Left lobe of liver (tissue), 2 donors: ENCODE measurements around the gene RHPN2. TPM values are rescaled to one million over a fixed set of nuclear protein-coding genes. Genes with fewer than 3 reads are reported as not detected.

Experiments used
- ATAC-seq: fragments of 200-7000 bp; cut with Tn5 transposase; one replicate; pipeline ENCODE4 v1.9.1; 2020; ENCODE audit warnings: mild to moderate bottlenecking, moderate library complexity
- DNase-seq: peaks from one replicate; pipeline ENCODE4 v3.0.0-alpha.2; 2020; ENCODE audit warnings: low spot score
- total RNA-seq: library from RNA; stranded (reverse); gene quantifications from one replicate; pipeline ENCODE4 v1.2.1, GENCODE V29; 2021
- donor health status: DM: no; HTN: no; CAD: no; lungs with moderate emphysema.
- donor health status: DM: no; HTN: yes; CAD: no.

The RHPN2 gene
- total RNA-seq, result 9.9 TPM

DNA sequence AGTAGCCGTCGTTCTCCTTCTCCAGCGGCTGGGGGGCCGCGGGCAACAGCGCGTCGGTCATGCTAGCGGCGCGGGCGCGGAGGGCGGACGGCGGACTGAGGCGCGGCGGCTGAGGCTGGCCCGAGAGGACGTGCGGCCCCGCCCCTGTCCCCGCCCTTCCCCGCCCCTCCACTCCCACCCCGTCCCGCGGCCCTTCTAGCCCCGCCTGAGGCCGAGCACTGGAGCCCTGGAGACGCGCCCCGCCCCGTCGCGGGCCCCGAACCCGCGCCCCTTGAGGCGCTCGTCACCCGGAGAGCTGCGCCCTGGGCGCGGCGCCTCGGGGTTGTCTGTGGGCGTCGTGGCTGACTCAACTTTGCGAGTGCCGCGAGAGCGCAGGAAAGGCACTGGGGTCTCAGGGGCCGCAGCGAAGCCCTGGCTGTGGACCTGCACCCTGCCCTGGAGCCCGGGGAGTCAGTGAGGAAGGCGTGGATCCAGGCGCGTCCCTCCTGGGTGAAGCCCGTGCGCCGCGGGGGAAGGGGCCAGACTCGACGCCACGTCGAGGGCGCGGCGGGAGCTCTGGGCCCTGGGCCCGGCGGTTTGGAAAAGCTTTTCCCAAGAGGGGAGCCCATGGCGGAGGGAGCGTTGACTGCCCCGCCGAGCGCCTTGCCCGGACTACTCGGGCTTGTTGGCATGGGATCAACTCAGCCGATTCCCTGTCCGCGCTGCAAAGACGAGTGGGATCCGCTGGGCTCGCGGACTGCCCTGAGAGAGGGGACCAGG lies at the start of gene RHPN2:
Gene RHPN2 (minus strand): TSS at position 97 of the 759 bp plus-strand sequence. CDS start 36 bp downstream, at position 61.
- ATAC-seq, result peak; percentile 92
- peak; percentile 81 for DNase-seq

DNA sequence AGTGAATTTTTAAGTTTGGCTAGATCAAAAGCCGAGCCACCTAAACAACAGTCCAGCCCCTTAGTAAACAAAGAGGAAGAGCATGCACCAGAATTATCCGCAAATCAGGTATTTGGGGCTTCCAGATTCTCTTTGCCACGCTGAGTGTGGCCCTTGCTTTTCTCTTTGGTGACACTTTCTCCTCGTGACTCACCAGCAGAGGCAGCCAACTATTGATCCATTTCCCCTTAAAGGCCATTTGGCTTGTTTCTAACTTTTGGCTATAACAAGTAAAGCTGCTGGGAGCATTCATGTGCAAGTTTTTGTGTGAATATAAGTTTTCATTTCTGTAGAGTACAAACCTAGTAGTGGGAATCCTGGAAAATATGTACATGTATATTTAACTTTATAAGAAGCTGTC lies 49.6 kb upstream of the RHPN2 start:
- DNase-seq, result peak; percentile 56

DNA sequence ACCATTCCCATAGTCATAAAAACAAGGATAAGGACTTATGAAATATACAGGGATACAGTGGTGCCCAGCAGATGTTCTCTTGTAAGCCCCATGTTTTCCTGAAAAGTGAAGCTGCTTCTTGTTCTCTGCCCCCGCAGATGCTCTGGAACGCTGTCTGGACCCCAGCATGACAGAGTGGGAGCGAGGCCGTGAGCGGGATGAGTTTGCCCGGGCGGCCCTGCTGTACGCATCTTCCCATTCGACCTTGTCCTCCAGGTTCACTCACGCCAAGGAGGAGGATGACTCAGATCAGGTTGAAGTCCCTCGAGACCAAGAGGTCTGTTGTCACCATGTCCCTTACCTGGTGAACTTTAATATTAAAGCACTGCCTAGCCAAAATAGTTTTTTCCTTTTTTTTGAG lies 46.9 kb upstream of the RHPN2 start:
- DNase-seq, result no peak
- no peak for ATAC-seq

More for the DNA sequence above, 49.6 kb upstream of the RHPN2 start:
- ATAC-seq, result peak; percentile 83

DNA sequence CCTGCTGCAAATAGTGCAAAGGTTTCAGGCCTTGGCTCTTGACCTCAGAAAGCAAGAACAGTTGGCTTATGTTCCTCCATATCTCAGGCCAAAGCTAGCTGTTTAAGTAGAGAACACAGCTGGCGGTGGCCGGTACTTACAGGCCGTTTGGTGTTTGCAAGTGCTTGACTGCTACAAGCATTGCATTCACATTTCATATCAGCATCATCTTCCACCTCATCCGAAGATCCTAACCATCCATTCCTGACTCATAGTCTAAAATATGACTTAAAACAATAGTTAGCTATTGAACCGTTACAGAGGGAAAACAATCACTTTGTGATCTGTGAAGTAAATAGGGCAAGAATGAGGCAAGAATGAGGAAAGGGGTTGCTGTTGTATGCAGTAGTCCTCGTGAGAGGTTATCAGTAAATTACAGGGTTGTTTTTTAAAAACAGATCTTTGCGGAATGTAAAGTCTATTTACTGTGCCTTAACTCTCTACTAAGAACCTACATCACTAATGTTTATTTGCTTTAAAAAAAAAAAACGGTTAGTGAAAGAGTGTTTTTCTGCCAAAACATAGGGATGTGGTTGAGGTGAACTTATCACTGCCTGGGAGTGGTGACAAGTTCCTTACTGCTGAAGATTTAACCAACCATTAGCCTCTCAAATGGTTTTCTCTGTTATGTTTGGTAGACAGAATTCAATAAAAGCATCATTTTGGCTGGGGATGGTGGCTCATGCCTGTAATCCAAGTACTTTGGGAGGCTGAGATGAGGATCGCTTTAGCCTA lies 45.6 kb upstream of the RHPN2 start:
- ATAC-seq, result peak; percentile 55
- DNase-seq, result no peak

DNA sequence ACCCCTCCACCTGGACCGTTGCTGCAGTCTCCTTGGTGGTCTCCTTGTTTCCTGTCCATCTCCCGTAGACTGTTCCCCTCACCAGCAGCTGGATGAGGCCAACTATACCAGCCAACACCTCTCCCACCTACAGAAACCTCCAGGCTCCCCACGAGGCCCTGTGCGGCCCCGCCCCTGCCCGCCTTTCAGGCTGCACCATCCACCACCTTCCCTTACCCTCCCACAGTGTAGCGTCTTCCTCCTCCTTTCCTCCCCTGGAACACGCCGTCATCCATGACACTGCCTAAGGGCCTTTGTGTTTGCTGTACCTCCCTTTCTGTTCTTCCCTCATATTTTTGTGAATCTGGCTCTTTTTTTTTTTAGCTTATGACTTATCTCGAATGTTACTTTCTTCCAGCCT lies 43.5 kb upstream of the RHPN2 start:
- DNase-seq, result no peak
- no peak for ATAC-seq

DNA sequence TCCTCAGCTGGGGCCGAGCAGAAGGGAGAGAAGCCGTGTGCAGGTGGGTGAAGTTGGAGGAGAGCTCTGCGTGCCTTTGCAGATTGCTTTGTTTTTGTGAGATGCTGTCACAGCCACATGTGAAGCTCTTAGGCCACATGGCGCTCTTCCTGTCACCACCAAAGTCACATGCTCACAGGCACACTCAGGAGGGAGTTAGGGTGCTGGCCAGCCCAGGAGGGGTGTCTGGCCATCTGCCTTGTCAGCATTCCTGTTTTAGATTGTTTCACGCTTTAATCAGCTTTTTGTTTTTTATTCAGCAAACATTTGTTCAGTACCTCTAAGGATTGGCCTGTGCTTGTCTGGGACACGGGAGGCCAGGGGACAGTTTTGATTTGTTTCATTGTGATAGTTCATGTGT lies 38.2 kb upstream of the RHPN2 start:
- DNase-seq (no peak), ATAC-seq (no peak)

GRCh38 chr19:33100894-33101644 lies 36.4 kb upstream of the RHPN2 start:
- DNase-seq (no peak), ATAC-seq (no peak)

DNA sequence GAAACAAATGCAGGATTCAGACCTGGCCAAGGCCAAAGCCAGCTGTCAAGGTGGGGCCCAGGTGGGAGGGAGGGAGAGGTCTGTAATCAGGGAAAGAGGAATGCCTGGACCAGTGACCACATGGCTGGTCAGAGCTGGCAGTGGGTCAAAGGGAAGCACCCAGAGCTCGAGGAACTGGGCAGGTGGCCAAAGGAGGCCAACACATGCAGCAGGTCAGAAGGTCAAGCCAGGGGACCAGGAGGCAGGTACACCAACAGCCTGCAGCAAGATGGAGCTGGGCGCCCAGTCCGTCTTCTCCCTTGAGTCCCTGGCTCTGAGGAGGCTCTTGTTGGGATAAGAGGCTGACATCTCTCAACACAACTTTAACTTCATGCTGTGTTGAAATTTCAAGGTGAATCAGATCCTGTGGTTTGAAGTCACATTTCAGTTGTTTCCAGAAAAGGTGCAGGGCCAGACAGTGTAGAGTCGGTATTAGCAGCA lies 33.4 kb upstream of the RHPN2 start:
- DNase-seq (peak; percentile 64), ATAC-seq (peak; percentile 64)

- DNase-seq, result no peak
Measured at GRCh38 chr19:33096005-33096404, 31.3 kb upstream of the RHPN2 start.

GRCh38 chr19:33094436-33095067 lies 29.9 kb upstream of the RHPN2 start:
- ATAC-seq (no peak), DNase-seq (no peak)

More at GRCh38 chr19:33096005-33096404, 31.3 kb upstream of the RHPN2 start:
- no peak for ATAC-seq

DNA sequence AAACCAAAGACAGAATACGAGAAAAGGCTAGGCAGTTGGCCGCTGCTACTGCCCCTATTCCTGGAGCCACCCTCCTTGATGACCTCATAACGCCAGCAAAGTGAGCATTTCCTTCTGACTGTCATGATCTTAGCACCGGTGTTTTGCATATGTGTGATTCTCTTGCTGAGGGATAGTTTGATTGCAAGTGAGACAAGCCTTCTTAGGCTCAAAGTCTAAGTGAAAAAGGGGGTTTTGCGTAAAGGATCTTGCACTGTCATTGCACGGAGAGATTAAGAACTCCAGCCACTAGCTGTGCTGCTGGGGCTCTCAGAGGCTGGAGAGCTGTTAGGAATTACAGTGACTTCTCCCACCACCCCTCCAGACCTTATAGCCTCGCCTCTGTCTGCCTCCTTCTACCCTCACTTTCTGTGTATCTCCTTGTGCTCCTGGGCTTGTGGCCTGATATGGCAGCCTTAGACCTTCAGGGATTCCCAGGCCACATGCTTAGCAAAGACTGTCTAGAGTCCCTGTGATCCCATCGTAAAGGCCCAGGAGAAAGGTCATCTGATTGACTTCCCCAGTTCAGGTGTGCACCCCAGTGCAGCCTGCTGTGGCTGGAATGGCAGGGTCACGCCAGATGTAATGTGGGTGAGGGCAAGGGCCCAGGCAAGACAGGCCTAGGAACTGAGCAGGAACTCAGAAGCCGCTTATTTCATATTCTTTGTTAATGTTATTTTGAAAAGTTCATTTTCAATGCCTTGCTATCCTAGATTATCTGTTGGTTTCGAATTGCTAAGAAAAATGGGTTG lies 28.9 kb upstream of the RHPN2 start:
- no peak for DNase-seq
- ATAC-seq, result no peak

GRCh38 chr19:33090179-33090578 lies 25.5 kb upstream of the RHPN2 start:
- ATAC-seq (no peak), DNase-seq (no peak)

DNA sequence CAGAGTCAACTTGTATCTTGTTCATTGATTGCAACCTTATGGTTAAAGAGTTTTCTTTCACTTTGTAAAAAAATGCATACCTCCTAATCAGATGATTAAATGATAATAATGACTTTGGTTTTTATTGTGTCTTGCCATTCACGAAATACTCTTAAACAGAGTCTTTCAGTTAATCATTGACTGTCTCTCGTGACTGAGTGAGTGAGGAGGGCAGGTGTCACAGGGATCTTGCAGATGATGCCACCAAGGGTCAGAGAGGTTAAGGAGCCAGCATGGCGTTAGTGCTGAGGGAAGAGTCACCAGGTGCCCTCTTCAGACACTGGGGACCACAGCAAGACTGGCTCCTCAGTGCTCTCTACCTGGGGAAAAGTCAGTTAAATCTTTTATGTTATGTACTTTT lies 24.3 kb upstream of the RHPN2 start:
- ATAC-seq (no peak), DNase-seq (no peak)

DNA sequence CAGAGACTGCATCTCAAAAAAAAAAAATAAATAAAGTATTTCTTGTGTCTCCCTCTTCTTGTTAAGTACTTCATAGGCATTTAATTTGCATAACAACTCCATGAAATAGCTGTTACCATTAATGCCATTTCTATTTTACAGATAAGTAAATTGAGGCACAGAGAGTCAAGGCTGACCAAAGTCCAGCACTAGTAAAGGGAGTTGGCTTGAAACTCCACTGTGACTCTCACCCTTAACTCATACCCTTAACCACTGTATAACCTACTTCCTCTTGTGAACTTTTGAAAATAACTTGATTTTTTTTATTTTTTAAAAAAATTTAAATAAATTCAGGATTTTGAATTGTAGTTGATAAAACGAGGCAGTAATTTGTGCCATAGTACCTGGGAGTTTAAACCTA lies 22.3 kb upstream of the RHPN2 start:
- DNase-seq, result no peak
- ATAC-seq, result no peak

GRCh38 chr19:33085570-33086128 lies 21.0 kb upstream of the RHPN2 start:
- DNase-seq (no peak), ATAC-seq (no peak)

GRCh38 chr19:33080761-33081681 lies 16.3 kb upstream of the RHPN2 start, which contains the start of gene GPATCH1:
Gene GPATCH1, plus strand, starts transcription at chr19:33081181. Its CDS starts 13 bp downstream, at chr19:33081194.
- DNase-seq (peak; percentile 94), ATAC-seq (peak; percentile 99)

GRCh38 chr19:33075519-33075918 lies 10.8 kb upstream of the RHPN2 start:
- DNase-seq (no peak), ATAC-seq (no peak)

DNA sequence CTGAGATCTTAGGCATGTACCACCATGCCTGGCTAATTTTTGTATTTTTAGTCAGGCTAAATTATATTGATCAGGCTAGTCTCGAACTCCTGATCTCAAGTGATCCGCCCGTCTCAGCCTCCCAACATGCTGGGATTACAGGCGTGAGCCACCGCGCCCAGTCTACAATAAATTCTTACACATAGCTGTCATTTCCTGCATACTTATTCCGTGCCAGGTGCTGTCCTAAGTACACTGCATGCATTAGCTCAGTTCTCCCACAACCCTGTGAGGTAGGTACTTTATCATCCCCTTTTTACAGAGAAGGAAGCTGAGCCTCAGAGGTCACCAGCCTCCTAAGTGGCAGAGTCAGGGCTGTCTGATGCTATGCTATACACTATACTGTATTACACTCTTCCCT lies 7.2 kb upstream of the RHPN2 start:
- no peak for DNase-seq
- ATAC-seq, result no peak

GRCh38 chr19:33067121-33067520 lies 2.4 kb upstream of the RHPN2 start:
- DNase-seq (no peak), ATAC-seq (no peak)
